H1 (cell line): Measurements from ENCODE around the gene C9orf50. TPM values are rescaled to one million over a fixed set of nuclear protein-coding genes. Genes with fewer than 3 reads are reported as not detected.

ENCODE experiments used
- CTCF ChIA-PET: fragments of 300-600 bp; sonication (Branson Sonifier 250); formaldehyde crosslinking; loops from one replicate; lab custom pipeline; 2021; ENCODE audit not compliant: partially characterized antibody; lab: Charles Lee
- POLR2A ChIA-PET: fragments of 300-600 bp; sonication (Branson Sonifier 250); formaldehyde crosslinking; loops from one replicate; lab custom pipeline; 2021; ENCODE audit warnings: inconsistent platforms; ENCODE audit not compliant: partially characterized antibody; lab: Charles Lee
- DNase-seq, 2 experiments: peaks; one replicate each; pipeline versions ENCODE4 v3.0.0 to v3.0.0-alpha.2; 2010 to 2022; ENCODE audit warnings: low spot score in 2 of 2, low read depth in 1 of 2, mixed read lengths in 1 of 2
- FAIRE-seq: peaks from 2 replicates; lab custom pipeline; 2011; peaks lifted over from hg19 to GRCh38; lab: Jason Lieb, UNC
- H2AFZ ChIP-seq: 2 replicates; pipeline ENCODE4 v1.8.1; 2012; ENCODE audit warnings: low read length, inconsistent platforms
- H2AK5ac ChIP-seq: 2 replicates; pipeline ENCODE4 v1.6.1; 2013; ENCODE audit warnings: low read depth, low read length
- H2BK120ac ChIP-seq: replicated peaks from 2 replicates; pipeline ENCODE3; 2013; ENCODE audit warnings: low read depth, low read length, inconsistent platforms
- H2BK12ac ChIP-seq: 2 replicates; pipeline ENCODE4 v1.6.1; 2013; ENCODE audit warnings: low read depth, low read length
- H2BK15ac ChIP-seq: 2 replicates; pipeline ENCODE4 v1.6.1; 2013; ENCODE audit warnings: low read length
- H2BK20ac ChIP-seq: 2 replicates; pipeline ENCODE4 v1.6.1; 2013; ENCODE audit warnings: low read length
- H2BK5ac ChIP-seq: 2 replicates; pipeline ENCODE4 v1.6.1; 2013; ENCODE audit warnings: low read depth, low read length
- H3K14ac ChIP-seq: 2 replicates; pipeline ENCODE4 v1.6.1; 2013; ENCODE audit warnings: inconsistent platforms; ENCODE audit not compliant: insufficient read length
- H3K18ac ChIP-seq: 2 replicates; pipeline ENCODE4 v1.6.1; 2013; ENCODE audit warnings: low read length; ENCODE audit errors: extremely low read depth
- H3K23ac ChIP-seq: 2 replicates; pipeline ENCODE4 v1.6.1; 2013; ENCODE audit warnings: inconsistent platforms; ENCODE audit not compliant: insufficient read length
- H3K23me2 ChIP-seq: 2 replicates; pipeline ENCODE4 v1.6.1; 2013; ENCODE audit warnings: low read depth, low read length
- H3K27ac ChIP-seq: 2 replicates; pipeline ENCODE4 v1.6.1; 2011; ENCODE audit warnings: low read depth, low read length, inconsistent platforms
- H3K27me3 ChIP-seq, 4 experiments: replicated peaks in 1 of 4; 1 replicate in 1 of 4; 2 replicates in 3 of 4; pipeline versions ENCODE4 v1.6.1 to v1.8.1; 2011 to 2013; ENCODE audit warnings: low read length in 3 of 4, mild to moderate bottlenecking in 3 of 4, inconsistent platforms in 2 of 4, mixed read lengths in 2 of 4, moderate library complexity in 1 of 4; ENCODE audit not compliant: control insufficient read depth in 3 of 4, insufficient read depth in 3 of 4; ENCODE audit errors: extremely low read depth in 1 of 4
- H3K36me3 ChIP-seq, 4 experiments: 2 replicates each; pipeline versions ENCODE4 v1.6.1 to v1.8.1; 2011 to 2013; ENCODE audit warnings: mild to moderate bottlenecking in 4 of 4, low read length in 3 of 4, moderate library complexity in 2 of 4, control low read depth in 1 of 4, inconsistent platforms in 1 of 4; ENCODE audit not compliant: insufficient read depth in 4 of 4, control insufficient read depth in 2 of 4
- H3K4ac ChIP-seq: replicated peaks from 2 replicates; pipeline ENCODE3; 2013; ENCODE audit warnings: low read length, low read depth, mixed read lengths, inconsistent platforms; ENCODE audit not compliant: insufficient read length
- H3K4me1 ChIP-seq, 4 experiments: replicated peaks in 1 of 4; 1 replicate in 1 of 4; 2 replicates in 3 of 4; pipeline versions ENCODE4 v1.6.1 to v1.8.1; 2011 to 2013; ENCODE audit warnings: low read length in 3 of 4, inconsistent platforms in 2 of 4, mixed read lengths in 1 of 4; ENCODE audit not compliant: insufficient read depth in 4 of 4, control insufficient read depth in 3 of 4
- H3K4me2 ChIP-seq, 2 experiments: 2 replicates each; pipeline versions ENCODE4 v1.6.1 to v1.8.1; 2011 to 2013; ENCODE audit warnings: low read depth in 2 of 2, low read length in 2 of 2, control low read depth in 1 of 2, inconsistent platforms in 1 of 2, mild to moderate bottlenecking in 1 of 2; ENCODE audit not compliant: insufficient read depth in 1 of 2
- H3K4me3 ChIP-seq, 4 experiments: fragments of 200-600, 300-600 bp in 1 of 4; sonication (generic), shearing (Covaris generic), sonication (Bioruptor Twin) in 1 of 4; 2 replicates each; pipeline versions ENCODE4 v1.5.1 to v1.8.1; 2011 to 2016; ENCODE audit warnings: low read length in 4 of 4, low read depth in 3 of 4, control low read depth in 2 of 4, inconsistent platforms in 2 of 4, mild to moderate bottlenecking in 2 of 4, mixed read lengths in 1 of 4, moderate library complexity in 1 of 4; ENCODE audit not compliant: insufficient read depth in 2 of 4; ENCODE audit errors: extremely low read depth in 1 of 4
- H3K56ac ChIP-seq: replicated peaks from 2 replicates; pipeline ENCODE3; 2013; ENCODE audit warnings: low read depth, mild to moderate bottlenecking, mixed read lengths, low read length, inconsistent platforms; ENCODE audit not compliant: insufficient read length
- H3K79me1 ChIP-seq: 2 replicates; pipeline ENCODE4 v1.6.1; 2013; ENCODE audit warnings: low read depth, low read length, control low read depth
- H3K79me2 ChIP-seq, 2 experiments: 2 replicates each; pipeline versions ENCODE4 v1.6.1 to v1.8.1; 2012 to 2013; ENCODE audit warnings: low read length in 2 of 2, mild to moderate bottlenecking in 2 of 2, inconsistent platforms in 1 of 2; ENCODE audit not compliant: insufficient read depth in 2 of 2, control insufficient read depth in 1 of 2
- H3K9ac ChIP-seq, 4 experiments: replicated peaks in 1 of 4; 1 replicate in 1 of 4; 2 replicates in 3 of 4; pipeline versions ENCODE4 v1.6.1 to v1.8.1; 2011 to 2013; ENCODE audit warnings: low read depth in 3 of 4, low read length in 3 of 4, control low read depth in 2 of 4, mild to moderate bottlenecking in 2 of 4, moderate library complexity in 2 of 4, inconsistent platforms in 1 of 4; ENCODE audit errors: extremely low read depth in 1 of 4
- H3K9me3 ChIP-seq, 2 experiments: 2 replicates each; pipeline versions ENCODE4 v1.6.1 to v1.8.1; 2012 to 2013; ENCODE audit warnings: mild to moderate bottlenecking in 2 of 2, moderate library complexity in 2 of 2, control low read depth in 1 of 2, inconsistent platforms in 1 of 2, low read depth in 1 of 2, low read length in 1 of 2, mixed read lengths in 1 of 2; ENCODE audit not compliant: insufficient read depth in 2 of 2
- H4K20me1 ChIP-seq, 2 experiments: replicated peaks in 1 of 2; 2 replicates each; pipeline versions ENCODE3 to v1.8.1; 2011 to 2013; ENCODE audit warnings: inconsistent platforms in 2 of 2, low read length in 2 of 2, mild to moderate bottlenecking in 1 of 2; ENCODE audit not compliant: insufficient read depth in 2 of 2, control insufficient read depth in 1 of 2
- H4K5ac ChIP-seq: 2 replicates; pipeline ENCODE4 v1.6.1; 2013; ENCODE audit warnings: low read length, low read depth, mixed read lengths, inconsistent platforms; ENCODE audit not compliant: insufficient read length
- H4K8ac ChIP-seq: 2 replicates; pipeline ENCODE4 v1.8.0; 2013; ENCODE audit warnings: mild to moderate bottlenecking, moderate library complexity, low read length, inconsistent platforms; ENCODE audit not compliant: insufficient read depth; ENCODE audit errors: extremely low read depth
- H4K91ac ChIP-seq: replicated peaks from 2 replicates; pipeline ENCODE3; 2013; ENCODE audit warnings: low read length, mixed read lengths, inconsistent platforms; ENCODE audit not compliant: insufficient read length
- BACH1 ChIP-seq: IDR thresholded peaks from 2 replicates; pipeline ENCODE4 v1.6.1; 2012; ENCODE audit warnings: low read length, improper control_type of control experiment
- CBX8 ChIP-seq: fragments of 300-800, 300-1000 bp; sonication (generic); IDR thresholded peaks from 2 replicates; pipeline ENCODE4 v1.7.1; 2016; ENCODE audit warnings: low read depth, low read length, borderline replicate concordance
- EGR1 ChIP-seq: IDR thresholded peaks from 2 replicates; pipeline ENCODE4 v1.6.1; 2011; ENCODE audit warnings: low read depth, low read length, borderline replicate concordance
- EZH2 ChIP-seq: fragments of 200-600 bp; sonication (generic); IDR thresholded peaks from 2 replicates; pipeline ENCODE4 v1.7.1; 2012; ENCODE audit warnings: low read depth, mild to moderate bottlenecking, moderate library complexity, low read length, inconsistent platforms; ENCODE audit not compliant: severe bottlenecking
- FOSL1 ChIP-seq: IDR thresholded peaks from 2 replicates; pipeline ENCODE4 v1.6.1; 2011; ENCODE audit warnings: mild to moderate bottlenecking, low read depth, low read length, moderate library complexity; ENCODE audit not compliant: insufficient read depth
- HDAC6 ChIP-seq: IDR thresholded peaks from one replicate; pipeline ENCODE4 v1.7.1; 2012; ENCODE audit warnings: low read depth, mild to moderate bottlenecking, inconsistent platforms, low read length, moderate library complexity
- JUND ChIP-seq: IDR thresholded peaks from 2 replicates; pipeline ENCODE4 v1.6.1; 2011; ENCODE audit warnings: mild to moderate bottlenecking, improper control_type of control experiment, low read length
- KDM1A ChIP-seq: fragments of 200-600, 300-600 bp; sonication (generic); IDR thresholded peaks from 2 replicates; pipeline ENCODE4 v1.7.1; 2016; ENCODE audit warnings: mild to moderate bottlenecking, low read length, borderline replicate concordance
- POLR2AphosphoS5 ChIP-seq: IDR thresholded peaks from 2 replicates; pipeline ENCODE4 v1.6.1; 2011; ENCODE audit warnings: low read depth, low read length
- RXRA ChIP-seq: IDR thresholded peaks from 2 replicates; pipeline ENCODE4 v1.6.1; 2011; ENCODE audit warnings: low read depth, mild to moderate bottlenecking, low read length, moderate library complexity; ENCODE audit not compliant: insufficient read depth
- SAP30 ChIP-seq: fragments of 300-600 bp; sonication (generic); IDR thresholded peaks from 2 replicates; pipeline ENCODE4 v1.7.1; 2012; ENCODE audit warnings: low read length, moderate library complexity, mild to moderate bottlenecking, inconsistent platforms; ENCODE audit not compliant: insufficient read depth, insufficient replicate concordance
- TCF12 ChIP-seq: IDR thresholded peaks from 2 replicates; pipeline ENCODE4 v1.6.1; 2011; ENCODE audit warnings: low read depth, mild to moderate bottlenecking, low read length
- ZNF274 ChIP-seq: IDR thresholded peaks from 2 replicates; pipeline ENCODE4 v1.7.0; 2012; ENCODE audit warnings: low read length, borderline replicate concordance; ENCODE audit errors: extremely low read depth
- WGBS, 2 experiments: shearing (Covaris generic) in 1 of 2; methylation state at CpG; one replicate each; pipeline versions ENCODE4 v1.1.6 to v1.1.7; 2013 to 2015; ENCODE audit warnings: low lambda C conversion rate in 2 of 2, mixed read lengths in 2 of 2, inconsistent platforms in 1 of 2, low coverage in 1 of 2, missing lambda C conversion rate in 1 of 2; ENCODE audit not compliant: insufficient replicate concordance in 2 of 2, insufficient coverage in 1 of 2, insufficient read length in 1 of 2; ENCODE audit errors: extremely low coverage in 1 of 2, missing lambda C conversion rate in 1 of 2; 5-methylcytosine and 5-hydroxymethylcytosine counted together
- polyA plus RNA-seq, 7 experiments: library from polyadenylated mRNA; depleted of rRNA in 3 of 7; stranded (reverse) in 5 of 7; unstranded in 2 of 7; fragments of >200 nt in 5 of 7; fragments of 200-250 nt in 2 of 7; gene quantifications; 1 replicate in 5 of 7; 2 replicates in 1 of 7; 4 replicates in 1 of 7; pipeline versions ENCODE4 v1.2.1 to v1.2.3, GENCODE V29; 2011 to 2013; ENCODE audit warnings: missing spikeins in 2 of 7, mixed read lengths in 2 of 7
- total RNA-seq: library from RNA; stranded (reverse); fragmentation: NEBNext Ultra II Directional; extraction: Animal tissue kit (Norgen Biotek cat#: 25700); gene quantifications from 2 replicates; pipeline ENCODE4 v1.2.1, GENCODE V29; 2021

Gene C9orf50
- total and polyA plus RNA-seq, 2 of the 8 experiments (the other 6 are each of a cell fraction or from before 2014, with no cell fraction given) = not detected

- H3K4me2 ChIP-seq = no peak overlapping the region
- no peak for TF ChIP-seq TCF12
- TF ChIP-seq BACH1 = no peak
- no peak for TF ChIP-seq EZH2
- no peak for TF ChIP-seq FOSL1
- no peak for TF ChIP-seq POLR2AphosphoS5
- no peak for TF ChIP-seq EGR1
- no peak for TF ChIP-seq HDAC6
- TF ChIP-seq JUND = no peak
- TF ChIP-seq SAP30 = no peak
- TF ChIP-seq CBX8 = no peak
- no peak for TF ChIP-seq ZNF274
- TF ChIP-seq KDM1A = no peak
- no peak for TF ChIP-seq RXRA
- no peak overlapping the region for H3K9ac ChIP-seq
- no peak overlapping the region for H3K27ac ChIP-seq
- H3K79me1 ChIP-seq = no peaks in the 10 kb centered on the region
- peak overlapping the region; percentile 97 for H2BK12ac ChIP-seq
- H3K36me3 ChIP-seq = no peaks in the 10 kb centered on the region
- H3K9me3 ChIP-seq = peaks cover 0 to 3% of the 10 kb centered on the region in 2 experiments; a peak in 1 of 4 replicates
- CTCF ChIA-PET = interaction anchor here (0.6 to 1.1 kb wide), 4 partner anchors 10 to 433 kb away, joined by 3 to 8 read pairs (median 3); no protein-coding TSS in a partner anchor
- POLR2A ChIA-PET = no interaction called here
- H3K14ac ChIP-seq = peak overlapping the region; percentile 2
- no peaks in the 10 kb centered on the region for H3K79me2 ChIP-seq
- FAIRE-seq (no peak), DNase-seq (no peak)
- H3K4me3 ChIP-seq = no peak overlapping the region
- no peak overlapping the region for H2BK120ac ChIP-seq
- H4K8ac ChIP-seq = no peak overlapping the region
- H3K4me1 ChIP-seq = peaks cover 0 to 5% (median 2%) of the 10 kb centered on the region in 4 experiments; a peak in 5 of 7 replicates
- peaks cover 0 to 6% of the 10 kb centered on the region in 2 experiments for H4K20me1 ChIP-seq
- peaks cover 6% of the 10 kb centered on the region; the same call in 1 of the 2 replicates for H3K23me2 ChIP-seq
- H3K27me3 ChIP-seq = no peaks in the 10 kb centered on the region
- H3K4ac ChIP-seq = peak overlapping the region; percentile 94
- H2BK5ac ChIP-seq = peak overlapping the region; percentile 77
- H3K56ac ChIP-seq = no peak overlapping the region
- H2AFZ ChIP-seq = no peak overlapping the region
- H3K23ac ChIP-seq = no peak overlapping the region
- no peak overlapping the region for H4K5ac ChIP-seq
- H4K91ac ChIP-seq = peak overlapping the region; percentile 84
- H2BK15ac ChIP-seq = peak overlapping the region; percentile 77
- H2BK20ac ChIP-seq = peak overlapping the region; percentile 64
- WGBS, 2 experiments = 82 to 100% methylated on average over 3 to 7 of the region's 9 CpGs
- peak overlapping the region; percentile 97 for H2AK5ac ChIP-seq
- H3K18ac ChIP-seq = peak overlapping the region; percentile 62; the same call in 1 of the 2 replicates
Observed at GRCh38 chr9:129575818-129576217, 45.1 kb downstream of the C9orf50 start.
